Loucy (cell line): ENCODE data around the gene ABHD5.
"Not testable (repeated sequence)": the region's sequence is repeated elsewhere in the genome, so short reads cannot be mapped to it uniquely, and the experiment has no call there.

Experiments
- H2AFZ ChIP-seq: fragments of 200-600 bp; sonication (generic); 2 replicates; pipeline ENCODE4 v1.6.0; 2016; ENCODE audit warnings: antibody characterized with exemption, mild to moderate bottlenecking, low read length, moderate library complexity
- H3F3A ChIP-seq: fragments of 200-600 bp; 2 replicates; pipeline ENCODE4 v1.6.0; 2016; ENCODE audit warnings: antibody characterized with exemption, low read depth, mild to moderate bottlenecking
- H3K27me3 ChIP-seq: fragments of 200-600 bp; sonication (generic); 2 replicates; pipeline ENCODE4 v1.6.1; 2014; ENCODE audit warnings: low read length, mild to moderate bottlenecking; ENCODE audit not compliant: insufficient read depth, poor library complexity, severe bottlenecking
- H3K36me3 ChIP-seq: fragments of 200-600 bp; sonication (generic); 2 replicates; pipeline ENCODE4 v1.6.1; 2016; ENCODE audit warnings: low read length; ENCODE audit not compliant: insufficient read depth
- H3K4me1 ChIP-seq: fragments of 200-600 bp; sonication (generic); 2 replicates; pipeline ENCODE4 v1.5.1; 2014; ENCODE audit warnings: low read length, mild to moderate bottlenecking; ENCODE audit not compliant: insufficient read depth, poor library complexity, severe bottlenecking
- H3K4me2 ChIP-seq: fragments of 200-600 bp; sonication (generic); 2 replicates; pipeline ENCODE4 v1.6.0; 2014; ENCODE audit warnings: antibody characterized with exemption, low read length, low read depth, mild to moderate bottlenecking; ENCODE audit not compliant: poor library complexity, severe bottlenecking
- H3K4me3 ChIP-seq: fragments of 200-600 bp; sonication (generic); 2 replicates; pipeline ENCODE4 v1.5.1; 2014; ENCODE audit warnings: low read length, mild to moderate bottlenecking, mixed read lengths; ENCODE audit not compliant: poor library complexity, severe bottlenecking
- H3K79me2 ChIP-seq: fragments of 200-600 bp; sonication (generic); 2 replicates; pipeline ENCODE4 v1.6.1; 2014; ENCODE audit warnings: low read length; ENCODE audit not compliant: insufficient read depth
- H3K9ac ChIP-seq: fragments of 200-600 bp; sonication (generic); 2 replicates; pipeline ENCODE4 v1.6.0; 2014; ENCODE audit warnings: mild to moderate bottlenecking, low read depth, low read length, moderate library complexity; ENCODE audit not compliant: poor library complexity, severe bottlenecking
- H3K9me2 ChIP-seq: fragments of 200-600 bp; sonication (generic); replicated peaks from 2 replicates; pipeline ENCODE4 v1.6.1; 2016; ENCODE audit warnings: low read depth, low read length, mixed read lengths
- H3K9me3 ChIP-seq: fragments of 200-600 bp; sonication (generic); 2 replicates; pipeline ENCODE4 v1.6.1; 2014; ENCODE audit warnings: mild to moderate bottlenecking, antibody characterized with exemption, low read length, low read depth; ENCODE audit not compliant: insufficient read depth
- H4K20me1 ChIP-seq: fragments of 200-600 bp; sonication (generic); 2 replicates; pipeline ENCODE4 v1.6.0; 2014; ENCODE audit warnings: antibody characterized with exemption, low read length, mild to moderate bottlenecking; ENCODE audit not compliant: insufficient read depth, poor library complexity, severe bottlenecking
- EZH2phosphoT487 ChIP-seq: fragments of 200-600 bp; IDR thresholded peaks from 2 replicates; pipeline ENCODE4 v1.6.1; 2018; ENCODE audit warnings: antibody characterized with exemption, mild to moderate bottlenecking, moderate library complexity, borderline replicate concordance
- TF ChIP-seq, protein P1 (sequence below): fragments of 200-600 bp; sonication (generic); conservative IDR thresholded peaks from 2 replicates; pipeline ENCODE4 v1.5.1; 2014; ENCODE audit warnings: mild to moderate bottlenecking, antibody characterized with exemption, low read length

Gene ABHD5

DNA sequence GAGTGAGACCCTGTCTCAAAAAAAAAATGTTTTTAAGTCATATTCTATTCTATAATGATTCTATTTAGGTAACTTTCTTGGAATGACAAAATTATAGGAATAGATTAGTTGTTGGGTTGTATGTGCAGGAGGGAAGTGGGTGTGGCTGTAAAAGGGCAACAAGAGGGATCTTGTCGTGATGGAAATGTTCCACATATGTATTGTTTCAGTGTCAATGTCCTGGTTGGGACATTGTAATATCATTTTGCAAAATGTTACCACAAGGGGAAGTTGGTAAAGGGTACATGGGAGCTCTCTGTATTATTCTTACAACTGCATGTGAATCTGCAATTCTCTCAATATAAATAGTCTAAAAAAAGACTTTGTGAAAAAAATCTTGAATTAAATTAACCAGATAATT lies 14.3 kb upstream of the ABHD5 start:
- H3K4me2 ChIP-seq, result no peak overlapping the region
- no peaks in the 10 kb centered on the region for H3F3A ChIP-seq
- H3K4me1 ChIP-seq, result no peaks in the 10 kb centered on the region
- no peaks in the 10 kb centered on the region for H4K20me1 ChIP-seq
- no peaks in the 10 kb centered on the region for H3K9me3 ChIP-seq
- H3K4me3 ChIP-seq, result no peak overlapping the region
- no peak overlapping the region for H3K9ac ChIP-seq
- H3K27me3 ChIP-seq, result no peaks in the 10 kb centered on the region
- H3K79me2 ChIP-seq, result no peaks in the 10 kb centered on the region
- H3K9me2 ChIP-seq, result no peaks in the 10 kb centered on the region
- no peak overlapping the region for H2AFZ ChIP-seq
- H3K36me3 ChIP-seq, result no peaks in the 10 kb centered on the region
- TF ChIP-seq, protein P1, sequence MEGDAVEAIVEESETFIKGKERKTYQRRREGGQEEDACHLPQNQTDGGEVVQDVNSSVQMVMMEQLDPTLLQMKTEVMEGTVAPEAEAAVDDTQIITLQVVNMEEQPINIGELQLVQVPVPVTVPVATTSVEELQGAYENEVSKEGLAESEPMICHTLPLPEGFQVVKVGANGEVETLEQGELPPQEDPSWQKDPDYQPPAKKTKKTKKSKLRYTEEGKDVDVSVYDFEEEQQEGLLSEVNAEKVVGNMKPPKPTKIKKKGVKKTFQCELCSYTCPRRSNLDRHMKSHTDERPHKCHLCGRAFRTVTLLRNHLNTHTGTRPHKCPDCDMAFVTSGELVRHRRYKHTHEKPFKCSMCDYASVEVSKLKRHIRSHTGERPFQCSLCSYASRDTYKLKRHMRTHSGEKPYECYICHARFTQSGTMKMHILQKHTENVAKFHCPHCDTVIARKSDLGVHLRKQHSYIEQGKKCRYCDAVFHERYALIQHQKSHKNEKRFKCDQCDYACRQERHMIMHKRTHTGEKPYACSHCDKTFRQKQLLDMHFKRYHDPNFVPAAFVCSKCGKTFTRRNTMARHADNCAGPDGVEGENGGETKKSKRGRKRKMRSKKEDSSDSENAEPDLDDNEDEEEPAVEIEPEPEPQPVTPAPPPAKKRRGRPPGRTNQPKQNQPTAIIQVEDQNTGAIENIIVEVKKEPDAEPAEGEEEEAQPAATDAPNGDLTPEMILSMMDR, result no peak
- TF ChIP-seq EZH2phosphoT487, result no peak

DNA sequence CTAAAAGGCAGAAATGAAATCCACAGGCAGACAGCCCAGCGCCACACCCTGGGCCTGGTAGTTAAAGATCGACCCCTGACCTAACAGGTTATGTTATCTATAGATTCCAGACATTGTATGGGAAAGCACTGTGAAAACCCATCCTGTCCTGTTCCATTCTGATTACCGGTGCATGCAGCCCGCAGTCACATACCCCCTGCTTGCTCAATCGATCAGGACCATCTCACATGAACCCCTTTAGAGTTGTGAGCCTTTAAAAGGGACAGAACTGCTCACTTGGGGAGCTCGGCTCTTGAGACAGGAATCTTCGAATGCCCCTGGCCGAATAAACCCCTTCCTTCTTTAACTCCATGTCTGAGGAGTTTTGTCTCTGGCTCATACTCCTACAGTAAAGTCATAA lies 12.4 kb upstream of the ABHD5 start:
- H3K9me2 ChIP-seq, H3K9me3 ChIP-seq, H3K9ac ChIP-seq, H3K4me1 ChIP-seq, H3F3A ChIP-seq, H3K36me3 ChIP-seq, H2AFZ ChIP-seq, H3K4me3 ChIP-seq, H4K20me1 ChIP-seq, H3K79me2 ChIP-seq, H3K27me3 ChIP-seq, H3K4me2 ChIP-seq: not testable (repeated sequence)

DNA sequence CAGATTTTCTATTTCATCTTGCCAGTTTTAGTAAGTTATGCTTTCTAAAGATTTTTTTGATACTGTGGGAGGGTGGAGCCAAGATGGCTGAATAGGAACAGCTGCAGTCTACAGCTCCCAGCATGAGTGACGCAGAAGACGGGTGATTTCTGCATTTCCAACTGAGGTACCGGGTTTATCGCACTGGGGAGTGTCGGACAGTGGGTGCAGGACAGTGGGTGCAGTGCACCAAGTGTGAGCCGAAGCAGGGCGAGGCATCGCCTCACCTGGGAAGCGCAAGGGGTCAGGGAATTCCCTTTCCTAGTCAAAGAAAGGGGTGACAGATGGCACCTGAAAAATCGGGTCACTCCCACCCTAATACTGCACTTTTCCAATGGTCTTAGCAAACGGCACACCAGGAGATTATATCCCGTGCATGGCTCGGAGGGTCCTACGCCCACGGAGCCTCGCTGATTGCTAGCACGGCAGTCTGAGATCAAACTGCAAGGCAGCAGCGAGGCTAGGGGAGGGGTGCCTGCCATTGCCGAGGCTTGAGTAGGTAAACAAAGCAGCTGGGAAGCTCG lies 11.8 kb upstream of the ABHD5 start:
- H3K27me3 ChIP-seq, H3K4me1 ChIP-seq, H4K20me1 ChIP-seq, H3K4me2 ChIP-seq, H2AFZ ChIP-seq, H3K36me3 ChIP-seq, H3F3A ChIP-seq, H3K9me2 ChIP-seq, H3K9ac ChIP-seq, H3K4me3 ChIP-seq, H3K9me3 ChIP-seq, H3K79me2 ChIP-seq: not testable (repeated sequence)

DNA sequence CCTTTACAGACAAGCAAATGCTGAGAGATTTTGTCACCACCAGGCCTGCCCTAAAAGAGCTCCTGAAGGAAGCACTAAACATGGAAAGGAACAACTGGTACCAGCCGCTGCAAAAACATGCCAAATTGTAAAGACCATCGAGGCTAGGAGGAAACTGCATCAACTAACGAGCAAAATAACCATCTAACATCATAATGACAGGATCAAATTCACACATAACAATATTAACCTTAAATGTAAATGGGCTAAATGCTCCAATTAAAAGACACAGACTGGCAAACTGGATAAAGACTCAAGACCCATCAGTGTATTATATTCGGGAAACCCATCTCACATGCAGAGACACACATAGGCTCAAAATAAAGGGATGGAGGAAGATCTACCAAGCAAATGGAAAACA lies 9.9 kb upstream of the ABHD5 start:
- not testable (repeated sequence) for H3K9ac ChIP-seq, H3K9me3 ChIP-seq, H3K9me2 ChIP-seq, H3K27me3 ChIP-seq, H3K36me3 ChIP-seq, H3K4me2 ChIP-seq, H3K4me3 ChIP-seq, H3K79me2 ChIP-seq, H2AFZ ChIP-seq, H4K20me1 ChIP-seq, H3F3A ChIP-seq, H3K4me1 ChIP-seq

GRCh38 chr3:43684944-43685343 lies 5.8 kb upstream of the ABHD5 start:
- H4K20me1 ChIP-seq, result no peaks in the 10 kb centered on the region
- no peaks in the 10 kb centered on the region for H3K27me3 ChIP-seq
- no peaks in the 10 kb centered on the region for H3K79me2 ChIP-seq
- no peak for TF ChIP-seq EZH2phosphoT487
- TF ChIP-seq, protein P1, result no peak
- H2AFZ ChIP-seq, result no peak overlapping the region
- H3K36me3 ChIP-seq, result no peaks in the 10 kb centered on the region
- no peak overlapping the region for H3K4me3 ChIP-seq
- H3K9ac ChIP-seq, result no peak overlapping the region
- H3F3A ChIP-seq, result no peaks in the 10 kb centered on the region; the same call in 1 of the 2 replicates
- H3K4me2 ChIP-seq, result no peak overlapping the region
- no peaks in the 10 kb centered on the region for H3K9me3 ChIP-seq
- no peaks in the 10 kb centered on the region for H3K9me2 ChIP-seq
- no peaks in the 10 kb centered on the region for H3K4me1 ChIP-seq
